Measurements from ENCODE around the gene SFTPB.
"Not testable (repeated sequence)": the region's sequence is repeated elsewhere in the genome, so short reads cannot be mapped to it uniquely, and the experiment has no call there.

The SFTPB gene

DNA sequence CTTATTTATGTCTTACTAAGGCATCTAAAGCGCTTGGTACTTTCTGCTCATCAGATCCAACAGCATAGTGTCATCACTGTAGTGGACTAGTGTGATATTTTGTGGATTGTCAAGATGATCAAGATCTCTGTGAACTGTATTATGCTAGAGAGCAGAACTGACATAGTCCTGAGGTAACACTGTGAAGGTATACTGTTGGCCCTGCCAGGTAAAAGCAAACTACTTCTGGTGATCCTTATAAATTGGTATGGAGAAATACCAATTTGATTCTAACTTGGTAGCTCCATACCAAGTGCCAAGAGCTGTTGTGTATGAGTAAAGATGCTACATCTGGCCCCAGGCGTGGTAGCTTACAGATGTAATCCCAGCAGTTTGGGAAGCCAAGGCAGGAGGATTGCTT lies 15.9 kb downstream of the SFTPB start:
- no peak for DNase-seq

DNA sequence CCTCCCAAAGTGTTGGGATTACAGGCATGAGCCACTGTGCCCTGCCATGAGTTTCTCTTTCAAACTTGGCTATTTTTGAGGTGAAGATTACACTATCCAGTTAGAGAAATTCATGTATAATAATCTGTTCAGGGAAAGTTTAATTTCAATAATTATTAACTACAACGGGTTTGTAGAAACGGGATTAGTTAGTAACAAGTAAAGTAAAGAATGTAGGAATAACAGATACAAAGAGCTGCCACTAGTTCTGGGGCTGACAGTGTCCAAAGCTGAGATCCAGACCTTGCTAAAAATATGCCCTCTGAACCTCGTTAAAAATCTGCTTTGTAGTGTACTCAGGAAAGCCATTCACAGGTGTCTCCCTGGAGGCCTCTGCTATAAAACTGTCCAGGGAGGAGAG lies 16.9 kb downstream of the SFTPB start:
- DNase-seq = no peak

DNA sequence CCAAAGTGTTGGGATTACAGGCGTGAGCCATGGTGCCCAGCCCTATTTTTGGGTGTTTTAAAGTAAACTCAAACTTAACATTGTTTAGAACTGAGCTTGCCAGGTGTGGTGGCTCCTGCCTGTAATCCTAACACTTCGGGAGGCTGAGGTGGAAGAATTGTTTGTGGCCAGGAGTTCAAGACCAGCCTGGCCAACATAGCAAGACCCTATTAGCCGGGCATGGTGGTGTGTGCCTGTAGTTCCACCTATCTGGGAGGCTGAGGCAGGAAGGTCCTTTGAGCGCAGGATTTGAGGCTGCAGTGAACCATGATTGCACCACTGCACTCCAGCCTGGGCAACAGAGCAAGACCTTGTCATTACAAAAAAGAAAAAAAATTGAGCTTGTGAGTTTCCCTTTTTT lies 17.5 kb downstream of the SFTPB start:
- DNase-seq = no peak

DNA sequence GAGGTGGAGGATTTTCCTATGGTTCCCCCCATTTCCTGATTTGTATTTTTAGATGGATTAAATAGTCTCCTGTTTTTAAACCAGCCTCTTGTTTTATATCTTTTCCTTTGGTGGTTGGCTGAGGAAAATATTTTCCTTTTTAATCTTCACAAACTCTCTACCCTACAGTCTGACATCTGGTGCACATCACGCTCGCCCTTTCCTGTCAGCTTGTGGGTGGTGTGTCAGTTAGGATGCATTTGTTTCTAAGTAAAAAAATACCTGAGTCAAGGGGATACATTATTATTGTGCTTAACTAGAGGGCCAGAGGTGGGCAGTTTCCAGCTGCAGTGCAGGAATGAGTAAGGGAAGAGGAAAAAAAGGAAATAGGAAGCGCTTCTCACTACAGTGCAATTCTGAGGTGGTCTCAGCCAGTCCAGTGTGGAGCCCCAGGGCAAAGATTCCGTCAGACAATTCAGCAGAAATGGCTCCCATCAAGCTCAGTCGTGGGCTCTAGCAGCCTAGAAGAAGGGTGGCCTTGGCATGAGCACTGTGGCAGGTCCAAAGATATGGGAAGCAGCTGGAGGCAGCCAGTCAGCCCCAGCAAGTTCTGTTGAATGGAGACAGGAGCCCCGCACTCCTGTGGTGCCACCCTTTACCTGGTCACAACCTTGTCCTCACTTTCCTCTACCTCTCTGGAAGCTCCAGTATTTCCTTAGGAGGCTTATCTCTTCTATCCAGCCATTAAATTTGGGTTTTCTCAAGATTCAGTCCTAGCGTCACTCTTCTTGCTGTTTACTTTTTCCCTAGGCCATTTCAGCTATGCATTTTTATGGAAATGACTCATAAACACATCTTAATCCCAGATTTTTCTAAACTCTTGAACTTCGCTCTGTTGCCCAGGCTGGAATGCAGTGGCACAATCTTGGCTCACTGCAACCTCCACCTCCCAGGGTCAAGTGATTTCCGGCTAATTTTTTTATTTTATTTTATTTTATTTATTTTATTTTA lies 18.5 kb downstream of the SFTPB start:
- no peak for DNase-seq

DNA sequence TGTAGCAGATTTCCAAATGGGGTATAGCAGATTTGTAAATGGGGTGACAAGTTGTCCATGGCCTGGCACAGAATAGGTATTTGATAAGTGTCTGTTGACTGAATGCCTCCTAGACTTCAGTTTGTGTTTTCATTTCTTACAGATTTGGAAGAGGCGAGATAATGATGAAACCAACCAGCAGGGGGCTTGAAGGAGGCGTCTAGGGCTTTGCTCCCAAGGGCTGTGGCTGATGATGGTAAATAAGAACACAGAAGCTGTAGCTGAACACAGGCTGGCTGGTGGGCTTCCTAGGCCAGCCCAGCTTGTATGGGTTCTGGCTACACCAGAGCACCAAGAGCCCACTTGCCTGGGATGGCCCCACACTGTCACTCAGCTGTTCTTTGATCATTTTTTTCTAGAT lies 19.4 kb downstream of the SFTPB start:
- no peak for DNase-seq

DNA sequence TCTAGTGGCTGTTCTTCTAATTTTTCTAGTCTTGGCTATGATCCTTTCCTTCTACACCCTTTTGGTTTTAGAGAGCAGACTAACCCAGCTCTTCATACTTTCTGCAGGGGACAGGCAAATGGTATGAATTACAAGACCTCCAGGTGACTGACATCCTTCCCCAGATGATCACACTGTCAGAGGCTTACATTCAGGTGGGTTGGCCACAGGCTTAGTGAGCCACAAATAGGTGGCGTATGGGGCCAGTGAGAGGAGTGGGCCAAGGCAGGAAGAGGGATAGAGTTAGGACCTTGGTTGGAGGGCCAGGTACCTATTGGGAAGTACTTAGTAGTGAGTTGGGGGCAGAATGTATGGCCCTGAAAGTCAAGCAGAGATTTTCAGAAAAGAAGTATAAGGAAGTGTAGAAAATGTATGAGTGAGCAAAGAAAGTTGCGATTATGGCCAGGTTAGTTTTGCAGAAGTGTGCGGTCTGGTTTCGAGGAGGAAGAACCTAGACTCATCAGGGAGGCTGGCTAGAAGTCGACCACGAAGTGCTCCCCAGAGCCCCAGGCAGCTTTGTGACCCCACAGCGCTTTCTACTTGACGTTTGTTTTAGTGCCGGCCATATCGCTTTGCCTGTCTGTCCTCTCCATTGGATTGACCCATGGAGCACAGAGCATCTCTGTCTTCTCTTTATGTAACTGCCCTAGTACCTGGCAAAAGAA lies 20.0 kb downstream of the SFTPB start:
- DNase-seq = peak; percentile 10

DNA sequence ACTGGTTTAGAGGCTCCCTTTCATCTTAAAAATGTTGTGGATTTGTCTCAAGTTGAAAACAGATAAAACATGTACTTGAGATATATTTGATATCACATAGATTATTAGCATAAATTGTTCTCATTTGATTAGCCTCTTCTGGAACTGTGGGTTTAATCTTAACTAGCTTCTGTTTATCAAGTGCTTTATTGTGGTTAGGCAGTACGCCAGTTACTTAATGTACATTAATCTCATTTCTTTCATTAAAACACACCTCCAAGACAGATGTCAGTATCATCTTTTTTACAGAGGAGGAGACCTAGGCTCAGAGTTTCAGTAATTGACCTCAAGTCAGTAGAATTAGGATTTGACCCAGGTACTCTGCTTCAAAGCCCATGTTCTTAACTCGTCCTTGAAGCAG lies 21.8 kb downstream of the SFTPB start:
- no peak for DNase-seq

DNA sequence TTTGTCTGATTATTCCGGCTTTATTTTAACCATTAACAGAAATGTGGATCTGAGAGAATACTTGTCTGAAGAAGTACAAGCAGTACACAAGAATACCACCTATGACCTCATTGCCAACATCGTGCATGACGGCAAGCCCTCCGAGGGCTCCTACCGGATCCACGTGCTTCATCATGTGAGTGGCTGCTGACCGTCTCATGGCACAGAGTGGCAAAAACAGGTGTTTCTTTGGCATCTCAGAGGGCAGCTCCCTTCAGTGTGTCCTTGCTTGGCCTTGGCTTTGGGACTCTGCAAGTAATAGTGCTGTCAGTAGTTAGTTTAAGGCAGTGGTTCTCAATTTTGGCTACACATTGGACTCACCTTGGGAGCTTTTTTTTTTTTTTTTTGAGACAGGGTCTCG lies 23.1 kb downstream of the SFTPB start:
- DNase-seq = no peak

DNA sequence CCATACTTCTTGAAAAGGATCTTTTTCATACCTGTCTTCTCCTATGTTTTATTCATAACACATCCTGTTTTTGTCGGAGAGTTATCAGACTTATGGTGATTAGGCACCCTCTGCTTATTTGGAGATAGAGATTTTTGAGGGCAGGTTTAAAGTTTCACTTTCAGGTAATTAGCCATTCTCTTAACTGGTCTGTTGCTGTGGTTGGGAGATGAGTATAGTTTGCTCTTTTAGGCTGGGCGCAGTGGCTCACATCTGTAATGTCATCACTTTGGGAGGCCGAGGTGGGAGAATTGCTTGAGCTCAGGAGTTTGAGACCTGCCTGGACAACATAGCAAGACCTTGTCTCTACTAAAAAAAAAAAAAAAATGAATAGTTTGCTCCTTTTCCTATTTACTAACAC lies 25.3 kb downstream of the SFTPB start:
- DNase-seq = no peak

DNA sequence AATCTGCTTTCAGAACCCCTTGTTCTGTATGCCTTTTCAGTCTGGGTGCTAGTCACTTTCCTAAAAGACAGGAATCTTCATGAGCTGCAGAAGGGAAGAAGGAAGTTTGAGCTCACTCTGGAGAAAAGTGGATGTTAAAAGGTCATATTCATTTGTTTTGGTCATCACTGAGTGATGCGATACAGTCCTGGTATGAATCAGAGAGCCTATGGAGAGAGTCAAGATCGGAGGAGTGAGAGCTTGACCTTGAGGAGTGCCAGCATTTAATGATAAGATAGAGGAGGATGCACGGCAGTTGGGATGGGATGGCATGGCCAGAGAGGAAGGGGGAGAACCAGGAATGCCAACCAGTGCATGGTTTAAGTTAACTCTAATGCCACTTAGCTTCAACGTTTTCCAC lies 32.4 kb downstream of the SFTPB start:
- DNase-seq = no peak

DNA sequence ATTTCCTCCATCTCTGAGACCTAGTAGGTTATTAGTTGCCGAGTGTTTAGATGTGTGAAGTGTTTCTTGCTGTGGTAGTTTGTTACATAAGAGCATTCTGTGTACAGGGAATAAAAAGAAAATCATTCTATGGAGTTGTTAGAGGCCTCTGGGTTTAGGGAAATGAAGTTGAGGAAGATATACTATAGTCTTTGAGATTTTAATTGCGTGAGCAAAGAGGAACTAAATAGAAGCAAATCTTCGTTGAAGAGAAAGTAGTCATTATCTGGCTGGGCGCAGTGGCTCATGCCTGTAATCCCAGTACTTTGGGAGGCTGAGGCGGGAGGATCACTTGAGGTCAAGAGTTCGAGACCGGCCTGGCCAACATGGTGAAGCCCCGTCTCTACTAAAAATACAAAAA lies 33.0 kb downstream of the SFTPB start:
- no peak for DNase-seq

DNA sequence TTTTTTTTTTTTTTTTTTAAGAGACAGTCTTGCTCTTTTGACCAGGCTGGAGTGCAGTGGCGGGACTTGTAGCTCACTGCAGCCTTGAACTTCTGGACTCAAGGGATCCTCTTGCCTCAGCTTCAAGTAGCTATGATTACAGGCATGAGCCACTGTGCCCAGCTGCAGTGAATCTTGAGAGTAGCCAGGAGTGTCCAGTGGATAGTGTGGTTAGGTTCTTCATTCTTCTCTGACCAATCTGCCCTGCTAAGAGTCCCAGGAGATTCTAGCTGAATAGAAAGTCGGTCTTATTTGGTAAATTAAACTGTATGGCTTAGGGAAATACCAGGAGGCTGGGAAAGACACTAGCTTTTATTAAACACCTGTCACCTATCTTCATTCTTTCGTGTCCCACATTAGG lies 36.7 kb downstream of the SFTPB start:
- no peak for DNase-seq

DNA sequence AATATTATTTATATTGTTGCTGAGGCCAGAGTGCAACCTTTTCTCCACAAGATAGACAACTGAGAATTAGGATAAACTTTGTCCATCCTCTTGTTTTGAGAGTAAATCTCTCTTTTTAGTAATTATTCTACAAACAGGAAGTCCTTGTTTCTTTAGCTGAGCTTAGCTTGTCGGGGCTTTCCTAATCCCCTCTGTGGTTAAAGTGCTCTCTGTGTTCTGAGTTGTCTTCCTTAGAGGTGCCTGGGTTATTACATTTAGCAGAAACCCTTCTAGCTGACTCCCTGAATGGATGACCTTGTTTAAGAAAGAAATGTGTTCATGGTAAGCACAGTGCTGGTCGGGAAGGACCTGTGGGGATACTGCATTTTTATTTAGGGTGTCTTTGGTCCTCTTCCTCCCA lies 39.3 kb downstream of the SFTPB start:
- no peak for DNase-seq

DNA sequence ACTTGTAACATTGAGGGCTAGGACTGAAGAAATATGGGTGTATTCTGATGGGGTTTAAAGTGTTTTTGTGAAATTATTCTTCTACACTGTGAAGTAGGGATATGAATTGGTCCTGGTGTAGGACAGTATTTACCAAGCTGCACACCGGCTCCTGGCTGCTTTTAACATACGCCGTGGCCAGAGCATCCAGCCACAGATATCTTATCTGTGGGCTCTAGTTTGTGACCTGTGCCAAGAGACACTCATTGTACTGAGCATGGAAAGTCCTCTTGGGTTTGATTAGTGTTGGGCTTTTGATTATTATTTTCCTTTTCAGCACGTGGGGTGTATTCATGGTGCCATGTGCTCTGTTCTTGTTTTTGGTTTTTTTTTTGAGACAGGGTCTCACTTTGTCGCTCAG lies 44.0 kb downstream of the SFTPB start:
- no peak for DNase-seq

DNA sequence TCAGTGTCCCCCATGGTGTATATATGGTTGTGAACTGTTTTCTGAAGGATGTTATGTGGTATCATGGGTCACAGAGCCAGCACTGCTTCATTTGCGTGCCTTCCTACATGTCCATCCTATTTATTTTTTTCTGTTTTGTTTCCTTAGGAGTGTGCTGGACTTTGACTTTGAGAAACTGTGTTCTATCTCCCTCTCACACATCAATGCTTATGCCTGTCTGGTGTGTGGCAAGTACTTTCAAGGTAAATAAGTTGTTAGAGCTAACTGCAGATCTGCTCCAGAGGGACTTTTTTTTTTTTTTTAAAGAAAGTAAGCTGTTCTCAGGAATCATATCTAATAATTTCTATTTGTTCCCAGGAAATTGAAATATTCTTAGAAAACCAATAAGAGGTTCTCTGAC lies 46.7 kb downstream of the SFTPB start:
- no peak for DNase-seq

DNA sequence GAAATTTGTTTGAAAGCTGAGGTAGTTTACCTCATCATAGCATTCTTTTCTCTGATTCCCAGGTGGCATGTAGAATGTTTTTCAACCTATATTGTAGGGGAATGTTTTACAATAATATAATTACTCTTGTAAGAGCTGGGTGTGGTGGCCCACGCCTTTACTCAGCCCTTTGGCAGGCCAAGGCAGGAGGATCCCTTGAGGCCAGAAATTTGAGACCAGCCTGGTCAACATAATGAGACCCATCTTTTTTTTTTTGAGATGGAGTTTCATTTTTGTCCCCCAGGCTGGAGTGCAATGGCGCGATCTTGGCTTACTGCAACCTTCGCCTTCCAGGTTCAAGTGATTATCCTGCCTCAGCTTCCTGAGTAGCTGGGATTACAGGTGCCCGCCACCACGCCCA lies 48.4 kb downstream of the SFTPB start:
- no peak for DNase-seq

DNA sequence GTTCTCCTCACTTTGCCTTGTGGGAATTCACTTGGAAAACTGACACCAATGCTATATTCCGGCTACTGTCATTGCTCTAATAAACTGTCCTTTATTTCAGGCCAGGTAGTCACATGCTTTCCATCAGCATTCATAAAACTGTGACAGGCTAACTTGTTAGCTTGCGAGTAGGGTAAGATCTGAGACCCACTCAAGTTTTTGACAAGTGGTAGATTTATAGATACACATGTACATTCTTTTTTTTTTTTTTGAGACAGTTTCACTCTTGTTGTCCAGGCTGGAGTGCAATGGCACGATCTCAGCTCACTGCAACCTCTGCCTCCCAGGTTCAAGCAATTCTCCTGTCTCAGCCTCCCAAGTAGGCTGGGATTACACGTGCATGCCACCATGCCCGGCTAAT lies 50.3 kb downstream of the SFTPB start:
- not testable (repeated sequence) for DNase-seq

DNA sequence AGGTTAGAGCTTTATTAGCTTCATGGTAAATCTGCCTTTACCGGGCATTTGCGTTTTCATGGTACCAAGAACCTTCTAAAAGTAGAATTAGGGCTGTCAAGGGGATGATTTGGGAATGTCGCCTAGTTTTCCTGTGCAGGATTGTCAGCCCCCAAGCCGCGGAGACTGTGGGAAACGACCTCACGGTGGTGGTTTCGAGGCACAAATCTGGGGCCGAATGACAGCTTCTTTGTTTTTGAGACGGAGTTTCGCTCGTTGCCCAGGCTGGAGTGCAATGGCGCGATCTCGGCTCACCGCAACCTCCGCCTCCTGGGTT lies 52.6 kb downstream of the SFTPB start:
- DNase-seq = no peak

DNA sequence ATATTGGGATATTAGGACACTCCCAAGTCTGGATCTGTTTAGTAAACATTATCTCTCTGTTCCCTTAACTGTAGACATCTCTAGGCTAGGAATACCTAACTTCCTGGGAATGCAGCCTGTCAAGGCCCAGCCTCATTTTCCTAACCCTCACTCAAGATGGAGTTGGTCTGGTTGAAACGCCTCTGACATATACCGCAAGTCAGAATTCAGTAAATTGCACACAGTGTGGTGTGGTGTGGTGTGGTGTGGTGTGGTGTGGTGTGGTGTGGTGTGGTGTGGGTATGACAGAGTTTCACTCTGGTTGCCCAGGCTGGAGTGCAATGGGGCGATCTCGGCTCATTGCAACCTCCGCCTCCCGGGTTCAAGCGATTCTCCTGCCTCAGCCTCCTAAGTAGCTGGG lies 53.2 kb downstream of the SFTPB start:
- not testable (repeated sequence) for DNase-seq

DNA sequence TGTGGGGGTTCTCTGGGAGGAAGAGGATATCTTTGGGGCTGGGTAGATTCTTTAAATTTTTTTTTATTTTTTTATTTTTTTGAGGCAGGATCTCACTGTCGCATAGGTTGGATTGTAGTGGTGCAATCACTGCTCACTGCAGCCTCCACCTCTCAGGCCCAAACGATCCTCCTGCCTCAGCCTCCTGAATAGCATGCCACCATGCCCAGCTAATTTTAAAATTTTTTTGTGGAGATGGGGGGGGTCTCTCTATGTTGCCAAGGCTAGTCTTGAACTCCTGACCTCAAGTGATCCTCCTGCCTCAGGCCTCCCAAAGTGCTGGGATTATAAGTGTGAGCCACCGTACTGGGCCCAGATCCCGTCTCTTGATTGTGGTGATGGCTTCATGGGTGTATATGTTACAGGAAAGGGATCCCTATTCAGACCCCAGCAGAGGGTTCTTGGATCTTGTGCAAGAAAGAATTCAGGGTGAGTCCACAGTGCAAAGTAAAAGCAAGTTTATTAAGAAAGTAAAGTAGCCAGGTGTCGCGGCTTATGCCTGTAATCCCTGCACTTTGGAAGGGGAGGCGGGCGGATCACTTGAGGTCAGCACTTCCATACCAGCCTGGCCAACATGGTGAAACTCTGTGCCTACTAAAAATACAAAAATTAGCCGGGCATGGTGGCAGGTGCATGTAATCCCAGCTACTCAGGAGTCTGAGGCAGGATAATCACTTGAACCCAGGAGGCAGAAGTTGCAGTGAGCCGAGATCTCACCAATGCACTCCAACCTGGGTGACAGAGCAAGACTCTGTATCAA lies 54.1 kb downstream of the SFTPB start:
- no peak for DNase-seq

DNA sequence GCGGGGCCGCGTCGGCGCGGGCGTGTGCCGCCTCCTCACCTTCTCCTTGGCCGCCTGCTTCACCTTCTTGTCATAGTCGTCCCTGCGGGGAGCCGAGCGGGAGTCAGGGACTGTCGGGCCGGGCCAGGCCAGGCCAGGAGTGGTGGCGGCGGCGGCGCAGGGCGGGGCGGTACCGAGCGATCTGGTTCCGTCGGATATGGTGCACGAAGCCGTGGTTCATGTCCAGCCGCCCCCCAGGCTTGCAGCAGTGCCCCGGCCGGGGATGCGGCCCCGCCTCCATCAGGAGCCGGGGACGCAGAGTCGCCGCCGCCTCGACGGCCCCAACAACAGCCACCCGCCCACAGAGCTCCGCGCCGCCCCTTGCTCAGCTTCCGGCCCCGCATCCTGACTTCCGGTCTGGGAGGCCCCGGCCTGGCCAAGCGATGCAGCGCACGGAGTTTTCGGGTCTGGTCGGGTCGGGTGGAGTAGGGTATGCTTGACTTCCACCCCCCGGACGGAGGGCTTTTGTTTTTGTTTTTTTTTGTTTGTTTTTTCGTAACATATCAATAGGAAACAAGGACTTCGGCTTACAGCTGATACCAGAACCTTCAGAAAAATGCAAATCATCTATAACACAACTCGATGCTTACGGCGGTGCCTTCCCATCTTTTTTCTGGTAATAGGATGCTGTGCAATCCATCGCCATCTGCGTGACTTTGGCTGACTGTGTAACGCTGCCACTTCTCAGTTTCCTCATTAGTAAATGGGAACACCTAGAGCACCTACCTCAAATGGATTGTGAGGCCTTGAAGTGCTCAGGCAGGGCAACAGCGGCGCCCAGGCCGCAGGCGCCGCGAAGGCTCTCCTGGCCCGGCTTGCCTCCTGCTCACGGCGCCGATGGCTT lies 56.1 kb downstream of the SFTPB start, which contains the start of gene C2orf68:
Gene C2orf68 (minus strand): TSS at position 362 of the 883 bp plus-strand sequence. CDS start 82 bp downstream, at position 280.
- DNase-seq = peak; percentile 93

DNA sequence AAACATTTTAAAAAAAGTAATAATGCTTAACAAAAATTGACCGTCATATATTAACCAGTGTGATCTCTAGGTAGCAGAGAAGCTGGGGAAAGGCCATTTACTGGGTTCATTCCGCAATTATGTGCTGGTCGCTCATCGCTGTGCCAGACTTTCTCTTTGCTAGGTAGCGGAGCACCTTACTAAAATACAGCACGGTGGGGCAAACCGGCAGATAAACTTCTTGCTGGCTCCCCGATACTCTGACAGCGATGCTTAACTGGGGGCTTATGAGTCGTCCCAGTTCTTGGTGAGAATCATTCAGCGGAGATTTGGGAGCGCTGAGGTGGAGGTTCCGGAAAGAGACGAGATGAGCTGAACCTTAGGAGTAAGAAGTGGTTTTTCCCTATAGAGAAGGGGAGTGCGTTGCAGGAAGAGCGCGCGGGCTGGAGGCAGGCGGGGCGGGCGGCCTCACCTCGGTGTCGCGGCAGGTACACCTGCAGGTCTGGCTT lies 56.7 kb downstream of the SFTPB start:
- no peak for DNase-seq
